Measurements from ENCODE around the gene ADK. TPM values are rescaled to one million over a fixed set of nuclear protein-coding genes. Genes with fewer than 3 reads are reported as not detected.
"Not testable (repeated sequence)": the region's sequence is repeated elsewhere in the genome, so short reads cannot be mapped to it uniquely, and the experiment has no call there.

ADK gene
- polyA plus RNA-seq, 3 donors: 27.0 to 33.2 (median 27.3) TPM

- no peak for DNase-seq (ENCODE audit: extremely low read depth in 1 of 11, low read depth in 9 of 11, low spot score in 4 of 11)
Measured at GRCh38 chr10:74314166-74314565, 163.1 kb downstream of the ADK start.

- DNase-seq (ENCODE audit: extremely low read depth in 1 of 11, low read depth in 9 of 11, low spot score in 4 of 11): no peak
Measured at GRCh38 chr10:74320026-74320425, 169.0 kb downstream of the ADK start.

- DNase-seq (ENCODE audit: extremely low read depth in 1 of 11, low read depth in 9 of 11, low spot score in 4 of 11): no peak
Measured at GRCh38 chr10:74320717-74321116, 169.7 kb downstream of the ADK start.

GRCh38 chr10:74322141-74322540 lies 171.1 kb downstream of the ADK start:
- DNase-seq (ENCODE audit: extremely low read depth in 1 of 11, low read depth in 9 of 11, low spot score in 4 of 11): no peak

GRCh38 chr10:74322565-74322964 lies 171.5 kb downstream of the ADK start:
- DNase-seq (ENCODE audit: extremely low read depth in 1 of 11, low read depth in 9 of 11, low spot score in 4 of 11): no peak

- DNase-seq (ENCODE audit: extremely low read depth in 1 of 11, low read depth in 9 of 11, low spot score in 4 of 11): no peak
Measured at GRCh38 chr10:74328388-74328787, 177.4 kb downstream of the ADK start.

GRCh38 chr10:74329873-74330272 lies 178.9 kb downstream of the ADK start:
- no peak for DNase-seq (ENCODE audit: extremely low read depth in 1 of 11, low read depth in 9 of 11, low spot score in 4 of 11)

GRCh38 chr10:74330646-74331045 lies 179.6 kb downstream of the ADK start:
- no peak for DNase-seq (ENCODE audit: extremely low read depth in 1 of 11, low read depth in 9 of 11, low spot score in 4 of 11)

- no peak for DNase-seq (ENCODE audit: extremely low read depth in 1 of 11, low read depth in 9 of 11, low spot score in 4 of 11)
Measured at GRCh38 chr10:74332398-74332797, 181.4 kb downstream of the ADK start.

- DNase-seq (ENCODE audit: extremely low read depth in 1 of 11, low read depth in 9 of 11, low spot score in 4 of 11): no peak
Measured at GRCh38 chr10:74333174-74333573, 182.2 kb downstream of the ADK start.

GRCh38 chr10:74334221-74334620 lies 183.2 kb downstream of the ADK start:
- no peak for DNase-seq (ENCODE audit: extremely low read depth in 1 of 11, low read depth in 9 of 11, low spot score in 4 of 11)

GRCh38 chr10:74335501-74335900 lies 184.5 kb downstream of the ADK start:
- no peak for DNase-seq (ENCODE audit: extremely low read depth in 1 of 11, low read depth in 9 of 11, low spot score in 4 of 11)

GRCh38 chr10:74337330-74338016 lies 186.5 kb downstream of the ADK start:
- DNase-seq (ENCODE audit: extremely low read depth in 1 of 11, low read depth in 9 of 11, low spot score in 4 of 11): no peak

- no peak for DNase-seq (ENCODE audit: extremely low read depth in 1 of 11, low read depth in 9 of 11, low spot score in 4 of 11)
Measured at GRCh38 chr10:74342991-74343390, 192.0 kb downstream of the ADK start.

GRCh38 chr10:74343804-74344203 lies 192.8 kb downstream of the ADK start:
- no peak for DNase-seq (ENCODE audit: extremely low read depth in 1 of 11, low read depth in 9 of 11, low spot score in 4 of 11)

GRCh38 chr10:74344306-74344705 lies 193.3 kb downstream of the ADK start:
- no peak for DNase-seq (ENCODE audit: extremely low read depth in 1 of 11, low read depth in 9 of 11, low spot score in 4 of 11)

- DNase-seq (ENCODE audit: extremely low read depth in 1 of 11, low read depth in 9 of 11, low spot score in 4 of 11): no peak
Measured at GRCh38 chr10:74347522-74347921, 196.5 kb downstream of the ADK start.

GRCh38 chr10:74353021-74353420 lies 202.0 kb downstream of the ADK start:
- not testable (repeated sequence) for DNase-seq (ENCODE audit: extremely low read depth in 1 of 11, low read depth in 9 of 11, low spot score in 4 of 11)

GRCh38 chr10:74361678-74362077 lies 210.7 kb downstream of the ADK start:
- DNase-seq (ENCODE audit: extremely low read depth in 1 of 11, low read depth in 9 of 11, low spot score in 4 of 11): no peak

- DNase-seq (ENCODE audit: extremely low read depth in 1 of 11, low read depth in 9 of 11, low spot score in 4 of 11): no peak
Measured at GRCh38 chr10:74363727-74364126, 212.7 kb downstream of the ADK start.

- DNase-seq (ENCODE audit: extremely low read depth in 1 of 11, low read depth in 9 of 11, low spot score in 4 of 11): no peak
Measured at GRCh38 chr10:74365109-74365508, 214.1 kb downstream of the ADK start.

All from renal cortex interstitium (tissue), 11 donors.